D341Med (cell line): ENCODE measurements around the gene AUNIP.

Experiments
- DNase-seq: peaks from one replicate; pipeline ENCODE4 v3.0.0; 2012; ENCODE audit warnings: low spot score

AUNIP gene

GRCh38 chr1:25794325-25794724 lies 64.9 kb downstream of the AUNIP start:
- DNase-seq, result no peak

- no peak for DNase-seq
Observed at GRCh38 chr1:25793585-25794170, 65.6 kb downstream of the AUNIP start.

- no peak for DNase-seq
Observed at GRCh38 chr1:25792115-25792514, 67.1 kb downstream of the AUNIP start.

- DNase-seq, result no peak
Observed at GRCh38 chr1:25790472-25790871, 68.8 kb downstream of the AUNIP start.

GRCh38 chr1:25787760-25788166 lies 71.5 kb downstream of the AUNIP start:
- DNase-seq, result no peak

- no peak for DNase-seq
Observed at GRCh38 chr1:25786887-25787759, 72.1 kb downstream of the AUNIP start.

- DNase-seq, result no peak
Observed at GRCh38 chr1:25785333-25786067, 73.8 kb downstream of the AUNIP start.

GRCh38 chr1:25784575-25785051 lies 74.6 kb downstream of the AUNIP start:
- no peak for DNase-seq
